MM.1S (cell line): ENCODE measurements around the gene YLPM1.

Source experiments
- CTCF ChIP-seq: fragments of 300-600 bp; sonication (generic); IDR thresholded peaks from 2 replicates; pipeline ENCODE4 v1.5.1; 2016; ENCODE audit warnings: antibody characterized with exemption, low read length, mixed read lengths
- EZH2 ChIP-seq: fragments of 300-600 bp; sonication (generic); optimal IDR thresholded peaks from 2 replicates; pipeline ENCODE3; 2017; ENCODE audit warnings: low read depth, mild to moderate bottlenecking, antibody characterized with exemption, low read length, mixed read lengths

GRCh38 chr14:74855021-74855420, 91.9 kb downstream of the YLPM1 start:
- TF ChIP-seq CTCF, result no peak
- TF ChIP-seq EZH2, result no peak
